MCF 10A (cell line): ENCODE measurements around the gene PPP3R1. TPM values are rescaled to one million over a fixed set of nuclear protein-coding genes. Genes with fewer than 3 reads are reported as not detected.

Experiments
- BruUV-seq: library from RNA; stranded (reverse); fragments of 400-500 nt; replicated peaks from 2 replicates; lab custom pipeline; 2021; lab: Mats Ljungman, UMichigan
- CTCF ChIA-PET: fragments of 300-600 bp; sonication (Branson Sonifier 250); formaldehyde crosslinking; extraction: SDS; loops from one replicate; lab custom pipeline; 2021; ENCODE audit warnings: antibody characterized with exemption, inconsistent platforms; lab: Yijun Ruan, JAX
- POLR2A ChIA-PET: fragments of 300-600, 350-650 bp; sonication (Branson Sonifier 250); formaldehyde crosslinking; extraction: SDS; loops from one replicate; lab custom pipeline; 2020; ENCODE audit warnings: antibody characterized with exemption, inconsistent platforms; lab: Yijun Ruan, JAX
- DNase-seq: peaks from one replicate; pipeline ENCODE4 v3.0.0-alpha.2; 2018; ENCODE audit not compliant: unreplicated experiment
- H3K27ac Mint-ChIP-seq: one replicate; pipeline ENCODE4 v1.8.0; 2022; ENCODE audit warnings: mild to moderate bottlenecking, low read depth, mixed read lengths; ENCODE audit not compliant: unreplicated experiment
- H3K27me3 Mint-ChIP-seq: one replicate; pipeline ENCODE4 v1.8.0; 2022; ENCODE audit warnings: mixed read lengths; ENCODE audit not compliant: insufficient read depth, unreplicated experiment
- H3K36me3 Mint-ChIP-seq: one replicate; pipeline ENCODE4 v1.8.0; 2022; ENCODE audit warnings: mild to moderate bottlenecking, moderate library complexity, mixed read lengths; ENCODE audit not compliant: insufficient read depth, unreplicated experiment
- H3K4me1 Mint-ChIP-seq: one replicate; pipeline ENCODE4 v1.8.0; 2022; ENCODE audit warnings: mixed read lengths; ENCODE audit not compliant: insufficient read depth, unreplicated experiment
- H3K4me3 Mint-ChIP-seq: one replicate; pipeline ENCODE4 v1.8.0; 2022; ENCODE audit warnings: mild to moderate bottlenecking, moderate library complexity, mixed read lengths; ENCODE audit not compliant: unreplicated experiment
- H3K9me3 Mint-ChIP-seq: one replicate; pipeline ENCODE4 v1.8.0; 2022; ENCODE audit warnings: mixed read lengths; ENCODE audit not compliant: unreplicated experiment
- intact Hi-C: fragments of 100-400 bp; cut with micrococcal nuclease; formaldehyde crosslinking; loops from 2 replicates; pipeline ENCODE4 v1.14.1; 2022
- total RNA-seq: library from RNA; stranded (reverse); gene quantifications from 2 replicates; pipeline ENCODE4 v1.2.3, GENCODE V29; 2022
- TF ChIP-seq, protein P1 (sequence below): fragments of 200-600 bp; IDR thresholded peaks from one replicate; pipeline ENCODE4 v1.8.0; 2022; ENCODE audit warnings: antibody characterized with exemption, mild to moderate bottlenecking; ENCODE audit not compliant: unreplicated experiment

PPP3R1 gene
- total RNA-seq, 1 experiment from 2014 or later: 54.6 TPM

GRCh38 chr2:68279691-68280090 lies 27.4 kb upstream of the PPP3R1 start:
- ChIA-PET POLR2A (interaction anchor here (0.7 to 20.2 kb wide), 7 partner anchors 9 to 1807 kb away, joined by 3 to 308 read pairs (median 6); partner anchors contain the start of genes PNO1 and PPP3R1), CTCF (interaction anchor here (0.6 to 2.7 kb wide), 4 partner anchors 81 to 641 kb away, joined by 3 to 9 read pairs (median 3); no protein-coding TSS in a partner anchor)
- H3K4me3 Mint-ChIP-seq: no peak overlapping the region
- intact Hi-C loops: no loop called here
- no peak overlapping the region for H3K27ac Mint-ChIP-seq
- no peak for DNase-seq
- TF ChIP-seq, protein P1, sequence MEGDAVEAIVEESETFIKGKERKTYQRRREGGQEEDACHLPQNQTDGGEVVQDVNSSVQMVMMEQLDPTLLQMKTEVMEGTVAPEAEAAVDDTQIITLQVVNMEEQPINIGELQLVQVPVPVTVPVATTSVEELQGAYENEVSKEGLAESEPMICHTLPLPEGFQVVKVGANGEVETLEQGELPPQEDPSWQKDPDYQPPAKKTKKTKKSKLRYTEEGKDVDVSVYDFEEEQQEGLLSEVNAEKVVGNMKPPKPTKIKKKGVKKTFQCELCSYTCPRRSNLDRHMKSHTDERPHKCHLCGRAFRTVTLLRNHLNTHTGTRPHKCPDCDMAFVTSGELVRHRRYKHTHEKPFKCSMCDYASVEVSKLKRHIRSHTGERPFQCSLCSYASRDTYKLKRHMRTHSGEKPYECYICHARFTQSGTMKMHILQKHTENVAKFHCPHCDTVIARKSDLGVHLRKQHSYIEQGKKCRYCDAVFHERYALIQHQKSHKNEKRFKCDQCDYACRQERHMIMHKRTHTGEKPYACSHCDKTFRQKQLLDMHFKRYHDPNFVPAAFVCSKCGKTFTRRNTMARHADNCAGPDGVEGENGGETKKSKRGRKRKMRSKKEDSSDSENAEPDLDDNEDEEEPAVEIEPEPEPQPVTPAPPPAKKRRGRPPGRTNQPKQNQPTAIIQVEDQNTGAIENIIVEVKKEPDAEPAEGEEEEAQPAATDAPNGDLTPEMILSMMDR: no peak
- no TSS peak for BruUV-seq
- no peaks in the 10 kb centered on the region for H3K9me3 Mint-ChIP-seq
- peaks cover 19% of the 10 kb centered on the region for H3K4me1 Mint-ChIP-seq
- H3K27me3 Mint-ChIP-seq: no peaks in the 10 kb centered on the region
- no peaks in the 10 kb centered on the region for H3K36me3 Mint-ChIP-seq

GRCh38 chr2:68278169-68278568 lies 25.8 kb upstream of the PPP3R1 start:
- BruUV-seq: no TSS peak
- Mint-ChIP-seq H3K27me3 (no peaks in the 10 kb centered on the region), H3K9me3 (no peaks in the 10 kb centered on the region), H3K36me3 (no peaks in the 10 kb centered on the region), H3K27ac (no peak overlapping the region), H3K4me3 (no peak overlapping the region), H3K4me1 (peaks cover 7% of the 10 kb centered on the region)
- POLR2A ChIA-PET: interaction anchor here (0.6 to 20.2 kb wide), 3 partner anchors 10 to 25 kb away, joined by 3 to 308 read pairs (median 7); partner anchors contain the start of gene PPP3R1
- TF ChIP-seq, protein P1: no peak
- intact Hi-C loops: no loop called here
- CTCF ChIA-PET: interaction anchor here (0.6 to 1.9 kb wide), 2 partner anchors 103 to 156 kb away, joined by 3 to 8 read pairs; no protein-coding TSS in a partner anchor
- no peak for DNase-seq

DNA sequence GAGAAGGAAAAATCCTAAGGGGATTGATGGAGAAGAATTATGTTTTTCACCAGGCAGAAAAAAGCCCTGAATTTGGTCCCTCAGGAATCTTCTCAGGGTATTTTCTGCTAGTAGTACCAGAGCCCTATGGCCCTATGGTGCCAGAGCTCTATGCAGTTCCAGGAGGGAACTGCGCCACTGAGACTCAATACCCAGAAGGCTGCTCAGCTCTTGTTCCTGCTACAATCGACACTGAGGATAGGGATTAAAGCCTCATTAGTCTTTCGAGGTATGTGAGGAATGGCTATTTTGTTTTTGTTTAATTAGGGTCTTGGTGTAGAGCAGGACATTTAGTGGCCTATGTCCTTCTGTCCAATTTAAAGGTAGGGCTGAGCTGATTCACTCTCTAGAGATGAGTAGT lies 21.7 kb upstream of the PPP3R1 start:
- Mint-ChIP-seq H3K4me3 (no peak overlapping the region), H3K4me1 (no peaks in the 10 kb centered on the region), H3K9me3 (no peaks in the 10 kb centered on the region), H3K27ac (no peak overlapping the region), H3K27me3 (peaks cover 18% of the 10 kb centered on the region), H3K36me3 (no peaks in the 10 kb centered on the region)
- ChIA-PET CTCF (no interaction called here), POLR2A (interaction anchor here (20.2 kb wide), 1 partner anchor 21 kb away, joined by 308 read pairs; the partner anchor contains the start of gene PPP3R1)
- intact Hi-C loops: no loop called here
- BruUV-seq: no TSS peak
- no peak for DNase-seq
- TF ChIP-seq, protein P1: no peak

- Mint-ChIP-seq H3K4me3 (no peak overlapping the region), H3K27ac (no peak overlapping the region), H3K4me1 (no peaks in the 10 kb centered on the region), H3K36me3 (no peaks in the 10 kb centered on the region), H3K27me3 (peaks cover 18% of the 10 kb centered on the region), H3K9me3 (no peaks in the 10 kb centered on the region)
- CTCF ChIA-PET: interaction anchor here (0.7 to 1.0 kb wide), 2 partner anchors 11 to 351 kb away, joined by 3 to 4 read pairs; no protein-coding TSS in a partner anchor
- no TSS peak for BruUV-seq
- TF ChIP-seq, protein P1: no peak
- no peak for DNase-seq
- intact Hi-C loops: no loop called here
- POLR2A ChIA-PET: interaction anchor here (0.7 to 1.5 kb wide), 3 partner anchors 11 to 1204 kb away, joined by 3 to 7 read pairs (median 3); partner anchors contain the start of gene PPP3R1
Measured at GRCh38 chr2:68272246-68272994, 20.1 kb upstream of the PPP3R1 start.
